ENCODE data around the gene PPFIA2. TPM values are rescaled to one million over a fixed set of nuclear protein-coding genes. Genes with fewer than 3 reads are reported as not detected.

PPFIA2 gene
- total RNA-seq, 1 experiment from 2014 or later = not detected

DNA sequence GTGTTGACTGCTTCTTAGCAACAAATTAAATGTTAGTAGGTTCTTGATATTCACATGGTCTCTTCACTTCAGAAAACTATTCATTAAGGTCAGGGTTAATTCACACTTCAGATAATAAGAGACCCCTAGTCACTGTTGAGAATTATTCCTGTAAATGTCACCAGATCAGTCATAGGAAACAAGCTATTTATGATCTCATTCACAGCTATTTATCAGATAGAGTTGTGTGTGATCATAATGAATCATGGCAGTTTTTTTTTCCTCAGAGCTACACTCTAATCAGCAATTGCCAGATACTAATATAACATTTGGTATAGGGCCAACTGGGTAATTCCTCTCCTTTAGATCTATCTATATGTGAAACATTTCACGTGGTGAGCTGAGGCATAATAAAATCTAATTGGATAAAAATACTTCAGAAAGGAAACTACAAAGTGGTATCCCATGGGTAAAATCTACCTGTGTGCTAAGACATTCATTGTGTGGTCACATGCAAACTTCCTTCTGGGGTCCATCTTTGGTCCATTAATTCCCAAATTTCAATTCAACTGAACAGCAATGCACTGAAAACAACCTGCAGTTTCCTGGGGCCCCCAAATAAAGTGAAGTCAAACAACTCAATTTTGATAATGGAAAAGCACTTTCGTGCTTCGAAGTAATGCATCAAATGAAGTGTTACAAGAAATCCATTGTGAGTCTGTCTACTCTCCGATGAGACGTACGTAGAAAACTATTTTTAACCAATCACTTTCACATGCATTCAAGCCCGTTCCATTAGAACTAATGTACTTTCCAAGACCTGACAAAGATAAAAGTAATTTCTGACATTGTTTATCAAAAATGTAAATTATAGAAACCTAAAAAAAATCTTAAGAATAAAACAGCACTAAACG lies 484.3 kb downstream of the PPFIA2 start:
- Histone ChIP-seq H3K9me3 (ENCODE audit: control insufficient read depth, insufficient read depth, low read depth, low read length) (no peaks in the 10 kb centered on the region), H3K27ac (ENCODE audit: low read length) (no peak overlapping the region), H3K4me3 (ENCODE audit: low read depth in 2 of 2, low read length in 2 of 2) (no peak overlapping the region), H3K27me3 (ENCODE audit: control insufficient read depth, insufficient read depth, low read length) (no peaks in the 10 kb centered on the region), H3K36me3 (ENCODE audit: control insufficient read depth, insufficient read depth, low read length) (no peaks in the 10 kb centered on the region), H3K4me1 (ENCODE audit: control insufficient read depth, insufficient read depth, low read length) (no peaks in the 10 kb centered on the region)
- ChIA-PET POLR2A (no interaction called here), CTCF (interaction anchor here (0.7 kb wide), 1 partner anchor 343 kb away, joined by 4 read pairs; no protein-coding TSS in a partner anchor)
- ATAC-seq (no peak), DNase-seq (ENCODE audit: low read depth, low spot score) (no peak)
- intact Hi-C loops (cut with micrococcal nuclease; ENCODE audit: unreplicated experiment) (no loop called here), in situ Hi-C loops (cut with HindIII; ENCODE audit: low pct_unique_long_range_greater_than_20kb, low sequenced_read_pairs) (no loop called here)
- TF ChIP-seq POLR2AphosphoS5 (IDR thresholded peaks at IDR 0.05; ENCODE audit: low read depth, low read length) = no peak
- TF ChIP-seq TCF7L2 (IDR thresholded peaks at IDR 0.05; ENCODE audit: low read depth, low read length) = no peak
- no peak for TF ChIP-seq CTCF (IDR thresholded peaks at IDR 0.05)
- TF ChIP-seq, protein P1, sequence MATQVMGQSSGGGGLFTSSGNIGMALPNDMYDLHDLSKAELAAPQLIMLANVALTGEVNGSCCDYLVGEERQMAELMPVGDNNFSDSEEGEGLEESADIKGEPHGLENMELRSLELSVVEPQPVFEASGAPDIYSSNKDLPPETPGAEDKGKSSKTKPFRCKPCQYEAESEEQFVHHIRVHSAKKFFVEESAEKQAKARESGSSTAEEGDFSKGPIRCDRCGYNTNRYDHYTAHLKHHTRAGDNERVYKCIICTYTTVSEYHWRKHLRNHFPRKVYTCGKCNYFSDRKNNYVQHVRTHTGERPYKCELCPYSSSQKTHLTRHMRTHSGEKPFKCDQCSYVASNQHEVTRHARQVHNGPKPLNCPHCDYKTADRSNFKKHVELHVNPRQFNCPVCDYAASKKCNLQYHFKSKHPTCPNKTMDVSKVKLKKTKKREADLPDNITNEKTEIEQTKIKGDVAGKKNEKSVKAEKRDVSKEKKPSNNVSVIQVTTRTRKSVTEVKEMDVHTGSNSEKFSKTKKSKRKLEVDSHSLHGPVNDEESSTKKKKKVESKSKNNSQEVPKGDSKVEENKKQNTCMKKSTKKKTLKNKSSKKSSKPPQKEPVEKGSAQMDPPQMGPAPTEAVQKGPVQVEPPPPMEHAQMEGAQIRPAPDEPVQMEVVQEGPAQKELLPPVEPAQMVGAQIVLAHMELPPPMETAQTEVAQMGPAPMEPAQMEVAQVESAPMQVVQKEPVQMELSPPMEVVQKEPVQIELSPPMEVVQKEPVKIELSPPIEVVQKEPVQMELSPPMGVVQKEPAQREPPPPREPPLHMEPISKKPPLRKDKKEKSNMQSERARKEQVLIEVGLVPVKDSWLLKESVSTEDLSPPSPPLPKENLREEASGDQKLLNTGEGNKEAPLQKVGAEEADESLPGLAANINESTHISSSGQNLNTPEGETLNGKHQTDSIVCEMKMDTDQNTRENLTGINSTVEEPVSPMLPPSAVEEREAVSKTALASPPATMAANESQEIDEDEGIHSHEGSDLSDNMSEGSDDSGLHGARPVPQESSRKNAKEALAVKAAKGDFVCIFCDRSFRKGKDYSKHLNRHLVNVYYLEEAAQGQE (IDR thresholded peaks at IDR 0.05; ENCODE audit: insufficient read depth in 1 of 2, low read depth in 2 of 2, low read length in 1 of 2) = no peak
- no TSS peak for BruUV-seq (replicated peaks)

DNA sequence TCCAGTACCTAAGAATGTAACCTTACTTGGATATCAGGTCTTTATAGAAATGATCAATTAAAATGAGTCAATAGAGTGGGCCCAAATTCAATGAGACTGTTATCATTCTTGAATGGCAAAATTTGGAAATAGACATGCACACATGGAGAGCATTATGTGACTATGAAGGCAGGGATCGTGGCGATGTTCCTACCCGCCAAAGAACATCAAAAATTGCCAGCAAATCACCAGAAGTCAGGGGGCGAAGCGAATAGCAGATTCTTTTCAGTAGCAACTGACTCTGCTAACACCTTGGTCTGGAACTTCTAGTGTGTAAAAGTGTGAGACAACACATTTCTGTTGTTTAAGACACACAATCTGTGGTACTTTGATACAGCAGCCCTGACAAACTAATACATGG lies 488.8 kb downstream of the PPFIA2 start:
- no peak for DNase-seq (ENCODE audit: low read depth, low spot score)
- TF ChIP-seq SIN3A (IDR thresholded peaks at IDR 0.05; ENCODE audit: borderline replicate concordance, insufficient read depth, low read depth, low read length) (no peak), POLR2AphosphoS5 (IDR thresholded peaks at IDR 0.05; ENCODE audit: low read depth, low read length) (no peak), TCF7L2 (IDR thresholded peaks at IDR 0.05; ENCODE audit: low read depth, low read length) (no peak), CTCF (IDR thresholded peaks at IDR 0.05) (no peak)
- TF ChIP-seq, protein P1 (IDR thresholded peaks at IDR 0.05; ENCODE audit: insufficient read depth in 1 of 2, low read depth in 2 of 2, low read length in 1 of 2) = no peak
- CTCF ChIA-PET = no interaction called here
- H3K27ac ChIP-seq (ENCODE audit: low read length) = no peak overlapping the region
- H3K4me1 ChIP-seq (ENCODE audit: control insufficient read depth, insufficient read depth, low read length) = no peaks in the 10 kb centered on the region
- no peaks in the 10 kb centered on the region for H3K27me3 ChIP-seq (ENCODE audit: control insufficient read depth, insufficient read depth, low read length)
- POLR2A ChIA-PET = no interaction called here
- no peaks in the 10 kb centered on the region for H3K36me3 ChIP-seq (ENCODE audit: control insufficient read depth, insufficient read depth, low read length)
- in situ Hi-C loops (cut with HindIII; ENCODE audit: low pct_unique_long_range_greater_than_20kb, low sequenced_read_pairs) (no loop called here), intact Hi-C loops (cut with micrococcal nuclease; ENCODE audit: unreplicated experiment) (no loop called here)
- no peaks in the 10 kb centered on the region for H3K9me3 ChIP-seq (ENCODE audit: control insufficient read depth, insufficient read depth, low read depth, low read length)
- BruUV-seq (replicated peaks) = no TSS peak
- H3K4me3 ChIP-seq (ENCODE audit: low read depth in 2 of 2, low read length in 2 of 2) = no peak overlapping the region
- no peak for ATAC-seq

Measured in Panc1 (cell line).